IPS-15b (cell line): ENCODE measurements around the gene IKZF4.
A peak's percentile ranks its signal among the peaks of the same experiment; 100 is the strongest.
"Not testable (repeated sequence)": the region's sequence is repeated elsewhere in the genome, so short reads cannot be mapped to it uniquely, and the experiment has no call there.

Source experiments
- H3K27me3 ChIP-seq: one replicate; pipeline ENCODE4 v1.6.1; 2013; ENCODE audit warnings: low read length; ENCODE audit not compliant: control insufficient read depth, insufficient read depth
- H3K36me3 ChIP-seq: one replicate; pipeline ENCODE4 v1.6.1; 2013; ENCODE audit warnings: low read length; ENCODE audit not compliant: control insufficient read depth, insufficient read depth
- H3K4me1 ChIP-seq: one replicate; pipeline ENCODE4 v1.6.1; 2013; ENCODE audit warnings: mild to moderate bottlenecking, low read length; ENCODE audit not compliant: control insufficient read depth, insufficient read depth
- H3K4me3 ChIP-seq: one replicate; pipeline ENCODE4 v1.5.1; 2013; ENCODE audit warnings: low read depth, low read length
- H3K9ac ChIP-seq: one replicate; pipeline ENCODE4 v1.6.1; 2013; ENCODE audit warnings: low read depth, mild to moderate bottlenecking, low read length
- H3K9me3 ChIP-seq: one replicate; pipeline ENCODE4 v1.6.1; 2013; ENCODE audit warnings: mild to moderate bottlenecking, low read length; ENCODE audit not compliant: control insufficient read depth, insufficient read depth

IKZF4 gene

DNA sequence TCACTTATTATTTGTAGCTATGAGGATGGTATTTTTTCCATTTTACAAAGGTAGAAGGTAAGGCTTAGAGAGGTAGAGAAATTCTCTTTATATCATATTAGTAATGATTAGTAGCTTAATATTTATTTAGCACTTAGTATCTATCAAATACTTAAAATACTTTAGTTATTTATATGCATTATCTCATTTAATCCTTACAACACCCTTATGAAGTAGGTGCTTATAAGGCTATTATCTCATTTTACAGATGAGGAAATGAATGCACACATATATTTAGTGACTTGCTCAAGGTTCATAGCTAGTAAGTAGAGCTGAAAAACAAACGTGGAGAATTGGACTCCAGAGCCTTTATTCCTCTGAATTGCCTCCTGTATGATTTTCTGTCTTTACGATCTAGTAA is 36.0 kb upstream of the IKZF4 start:
- Histone ChIP-seq H3K9me3 (no peaks in the 10 kb centered on the region), H3K36me3 (peaks cover 17% of the 10 kb centered on the region), H3K4me3 (no peak overlapping the region), H3K4me1 (no peaks in the 10 kb centered on the region), H3K9ac (no peak overlapping the region), H3K27me3 (no peaks in the 10 kb centered on the region)

GRCh38 chr12:55985341-55985740 is 35.5 kb upstream of the IKZF4 start:
- no peaks in the 10 kb centered on the region for H3K4me1 ChIP-seq
- H3K9ac ChIP-seq = no peak overlapping the region
- no peaks in the 10 kb centered on the region for H3K27me3 ChIP-seq
- H3K36me3 ChIP-seq = peaks cover 17% of the 10 kb centered on the region
- no peaks in the 10 kb centered on the region for H3K9me3 ChIP-seq
- no peak overlapping the region for H3K4me3 ChIP-seq

DNA sequence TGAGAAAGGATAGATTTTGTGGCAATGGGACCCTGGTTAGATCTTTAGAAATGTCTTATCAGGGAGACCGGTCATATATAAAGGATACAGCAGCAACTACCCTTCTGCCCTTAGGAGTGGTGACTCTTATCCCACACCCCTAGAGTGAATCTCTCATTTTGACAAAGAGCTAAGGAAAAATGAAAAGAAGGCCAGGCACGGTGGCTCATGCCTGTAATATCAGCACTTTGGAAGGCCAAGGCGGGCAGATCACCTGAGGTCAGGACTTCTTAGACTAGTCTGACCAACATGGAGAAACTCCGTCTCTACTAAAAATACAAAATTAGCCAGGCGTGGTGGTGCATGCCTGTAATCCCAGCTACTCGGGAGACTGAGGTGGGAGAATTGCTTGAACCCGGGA is 34.9 kb upstream of the IKZF4 start:
- H3K36me3 ChIP-seq = peaks cover 17% of the 10 kb centered on the region
- not testable (repeated sequence) for H3K4me3 ChIP-seq, H3K4me1 ChIP-seq, H3K27me3 ChIP-seq, H3K9ac ChIP-seq, H3K9me3 ChIP-seq

GRCh38 chr12:55991110-55991509 is 29.7 kb upstream of the IKZF4 start:
- H3K36me3 ChIP-seq = peaks cover 32% of the 10 kb centered on the region

DNA sequence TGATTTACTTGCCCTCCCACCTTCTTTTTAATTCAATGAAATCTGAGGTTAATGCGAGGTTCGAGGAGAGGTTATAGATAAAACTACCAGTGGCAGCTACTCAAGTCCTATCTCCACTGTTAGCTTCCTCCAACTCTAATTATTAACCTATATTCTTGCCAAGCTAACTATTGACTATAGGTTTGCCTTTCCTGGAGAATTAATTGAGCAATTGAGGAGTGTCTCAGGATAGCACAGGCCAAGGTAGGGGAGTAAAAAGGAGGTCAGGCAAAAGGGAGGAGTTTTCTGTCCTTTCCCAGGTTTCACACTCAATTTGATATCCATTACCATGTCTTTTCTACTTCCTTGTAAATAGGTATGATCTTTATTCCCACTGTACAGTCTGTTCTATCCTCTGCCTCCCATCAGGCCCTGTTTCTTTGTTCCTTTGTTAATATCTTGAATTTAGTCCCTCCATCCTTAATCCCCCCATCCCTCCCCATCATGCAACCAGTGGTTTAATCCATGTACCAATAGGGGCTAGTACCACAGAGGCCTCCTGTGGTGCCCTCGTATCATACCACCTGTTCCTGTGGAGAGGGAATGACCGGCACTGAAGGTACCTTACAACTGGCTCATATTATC is 27.5 kb upstream of the IKZF4 start:
- Histone ChIP-seq H3K9me3 (no peaks in the 10 kb centered on the region), H3K36me3 (peaks cover 30% of the 10 kb centered on the region), H3K4me3 (no peak overlapping the region), H3K4me1 (no peaks in the 10 kb centered on the region), H3K9ac (no peak overlapping the region), H3K27me3 (no peaks in the 10 kb centered on the region)

More at GRCh38 chr12:55991110-55991509, 29.7 kb upstream of the IKZF4 start:
- H3K27me3 ChIP-seq = no peaks in the 10 kb centered on the region
- no peaks in the 10 kb centered on the region for H3K9me3 ChIP-seq
- no peak overlapping the region for H3K4me3 ChIP-seq
- H3K4me1 ChIP-seq = no peaks in the 10 kb centered on the region
- no peak overlapping the region for H3K9ac ChIP-seq

GRCh38 chr12:55995366-55995765 is 25.5 kb upstream of the IKZF4 start:
- no peaks in the 10 kb centered on the region for H3K27me3 ChIP-seq
- H3K4me1 ChIP-seq = no peaks in the 10 kb centered on the region
- H3K9me3 ChIP-seq = no peaks in the 10 kb centered on the region
- peaks cover 19% of the 10 kb centered on the region for H3K36me3 ChIP-seq
- no peak overlapping the region for H3K9ac ChIP-seq
- H3K4me3 ChIP-seq = no peak overlapping the region

GRCh38 chr12:55996201-55996714 is 24.6 kb upstream of the IKZF4 start:
- no peaks in the 10 kb centered on the region for H3K4me1 ChIP-seq
- H3K36me3 ChIP-seq = peaks cover 12% of the 10 kb centered on the region
- no peaks in the 10 kb centered on the region for H3K9me3 ChIP-seq
- peak overlapping the region; percentile 78 for H3K4me3 ChIP-seq
- no peak overlapping the region for H3K9ac ChIP-seq
- H3K27me3 ChIP-seq = no peaks in the 10 kb centered on the region

- H3K4me3 ChIP-seq = peak within 1 kb of the TSS; percentile 96
- peaks cover 11% of the 10 kb centered on the region for H3K36me3 ChIP-seq
- H3K27me3 ChIP-seq = no peaks in the 10 kb centered on the region
- peak within 1 kb of the TSS; percentile 95 for H3K9ac ChIP-seq
- H3K4me1 ChIP-seq = no peaks in the 10 kb centered on the region
- no peaks in the 10 kb centered on the region for H3K9me3 ChIP-seq
These were observed 23.9 kb upstream of the IKZF4 start, which contains the start of gene SUOX for GRCh38 chr12:55996715-55997534. Gene SUOX (plus strand): TSS chr12:55997276. CDS start chr12:56002222, 4,946 bp downstream.

DNA sequence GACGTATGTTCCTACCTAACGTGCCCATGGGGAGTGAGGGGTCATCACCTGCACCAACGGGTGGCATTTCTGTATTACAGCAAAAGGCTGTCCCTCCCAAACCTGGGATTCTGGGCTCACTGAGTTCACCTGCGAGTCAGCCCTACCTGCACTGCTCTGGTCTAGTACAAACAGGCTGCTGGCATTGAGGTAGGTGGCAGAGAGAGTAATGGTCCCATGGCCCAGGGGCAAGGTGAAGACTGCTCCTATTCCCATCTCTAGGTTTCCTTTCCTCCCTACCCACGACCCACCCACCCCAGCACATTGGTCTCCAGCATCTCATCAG is 23.3 kb upstream of the IKZF4 start:
- Histone ChIP-seq H3K36me3 (peaks cover 7% of the 10 kb centered on the region), H3K4me3 (peak overlapping the region; percentile 96), H3K9me3 (no peaks in the 10 kb centered on the region), H3K4me1 (no peaks in the 10 kb centered on the region), H3K27me3 (no peaks in the 10 kb centered on the region), H3K9ac (peak overlapping the region; percentile 95)

GRCh38 chr12:55999522-55999921 is 21.3 kb upstream of the IKZF4 start:
- not testable (repeated sequence) for H3K4me3 ChIP-seq, H3K9me3 ChIP-seq, H3K9ac ChIP-seq, H3K27me3 ChIP-seq, H3K36me3 ChIP-seq, H3K4me1 ChIP-seq

DNA sequence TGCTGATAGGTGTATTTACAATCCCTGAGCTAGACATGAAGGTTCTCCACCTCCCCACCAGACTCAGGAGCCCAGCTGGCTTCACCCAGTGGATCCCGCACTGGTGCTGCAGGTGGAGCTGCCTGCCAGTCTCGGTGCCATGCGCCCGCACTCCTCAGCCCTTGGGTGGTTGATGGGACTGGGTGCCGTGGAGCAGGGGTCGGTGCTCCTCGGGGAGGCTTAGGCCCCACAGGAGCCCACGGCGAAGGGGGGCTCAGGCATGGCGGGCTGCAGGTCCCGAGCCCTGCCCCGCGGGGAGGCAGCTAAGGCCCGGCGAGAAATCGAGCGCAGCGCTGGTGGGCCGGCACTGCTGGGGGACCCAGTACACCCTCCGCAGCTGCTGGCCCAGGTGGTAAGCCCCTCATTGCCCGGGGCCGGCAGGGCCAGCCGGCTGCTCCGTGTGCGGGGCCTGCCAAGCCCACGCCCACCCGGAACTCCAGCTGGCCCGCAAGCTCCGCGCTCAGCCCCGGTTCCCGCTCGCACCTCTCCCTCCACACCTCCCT is 20.8 kb upstream of the IKZF4 start:
- not testable (repeated sequence) for H3K4me3 ChIP-seq, H3K9me3 ChIP-seq, H3K4me1 ChIP-seq, H3K27me3 ChIP-seq, H3K9ac ChIP-seq
- peaks cover 14% of the 10 kb centered on the region for H3K36me3 ChIP-seq
